Stimulated activated CD4-positive, alpha-beta T cell treated with anti-CD3 and anti-CD28 coated beads, Interleukin-15, amount 100 ng/mL, for 48 hours (primary cell): ENCODE results near the gene ARV1.
"Not testable (repeated sequence)": the region's sequence is repeated elsewhere in the genome, so short reads cannot be mapped to it uniquely, and the experiment has no call there.

Source experiments
- DNase-seq, 2 donors: peaks; one replicate each; pipeline ENCODE4 v3.0.0-alpha.2; 2020; ENCODE audit warnings: low read depth in 2 of 2

The ARV1 gene

DNA sequence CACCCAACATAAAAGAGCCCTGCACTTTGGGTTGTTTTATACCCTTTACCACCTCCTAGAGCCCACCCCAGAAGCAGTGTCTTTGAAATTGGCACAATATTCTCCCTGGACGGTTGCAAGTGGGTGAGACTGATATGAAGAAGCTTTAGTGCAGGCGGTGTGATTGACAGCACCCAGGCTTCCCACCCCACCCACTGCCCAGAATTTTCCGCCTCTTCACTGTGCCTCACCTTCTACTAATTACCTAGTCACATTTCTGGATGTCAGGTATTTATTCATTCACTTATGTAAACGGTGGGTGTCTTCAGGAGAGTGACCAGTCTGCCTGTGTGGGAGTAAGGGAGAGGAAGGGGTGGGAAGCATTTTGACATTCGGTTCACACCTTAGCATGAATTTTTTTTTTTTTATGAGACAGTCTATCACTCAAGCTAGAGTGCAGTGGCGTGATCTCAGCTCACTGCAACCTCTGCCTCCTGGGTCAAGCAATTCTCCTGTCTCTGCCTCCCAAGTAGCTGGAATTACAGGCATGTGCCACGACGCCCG is 62.9 kb downstream of the ARV1 start:
- DNase-seq: no peak

DNA sequence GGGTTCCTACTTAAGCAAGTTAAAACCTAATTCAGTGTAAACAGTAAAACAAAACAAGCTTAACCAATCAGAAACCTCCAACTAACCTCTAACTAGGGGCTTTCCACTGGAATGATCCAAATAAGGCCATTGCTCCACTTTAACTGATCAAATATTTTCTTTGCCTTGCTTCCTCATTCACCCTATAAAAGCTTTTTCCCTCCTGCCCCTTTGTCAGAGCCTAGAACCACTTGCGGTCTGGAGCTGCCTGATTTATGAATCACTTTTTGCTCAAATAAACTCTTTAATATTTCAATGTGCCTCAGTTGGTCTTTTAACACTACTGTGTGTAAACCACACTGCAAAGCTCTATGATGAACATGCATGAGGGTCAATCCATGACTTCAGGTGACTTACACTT is 65.7 kb downstream of the ARV1 start:
- no peak for DNase-seq

DNA sequence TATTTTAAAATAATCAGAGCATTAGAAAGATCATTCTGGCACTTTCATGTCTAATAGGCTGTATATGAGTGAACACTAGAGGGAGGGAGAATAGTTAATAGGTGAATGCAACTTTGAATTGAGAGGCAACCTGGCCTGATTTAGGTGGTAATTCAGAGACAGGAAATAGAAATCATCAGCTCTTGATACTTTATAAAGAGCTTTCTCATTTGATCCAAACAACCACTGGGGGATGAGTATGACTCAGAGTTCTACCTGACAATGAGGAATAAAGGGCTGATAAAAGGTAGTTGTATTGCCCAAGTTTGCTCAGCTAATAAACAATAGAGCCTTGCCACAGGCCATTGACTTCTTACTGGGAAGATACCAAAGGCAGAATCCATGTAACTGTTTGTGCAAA is 66.4 kb downstream of the ARV1 start:
- no peak for DNase-seq

DNA sequence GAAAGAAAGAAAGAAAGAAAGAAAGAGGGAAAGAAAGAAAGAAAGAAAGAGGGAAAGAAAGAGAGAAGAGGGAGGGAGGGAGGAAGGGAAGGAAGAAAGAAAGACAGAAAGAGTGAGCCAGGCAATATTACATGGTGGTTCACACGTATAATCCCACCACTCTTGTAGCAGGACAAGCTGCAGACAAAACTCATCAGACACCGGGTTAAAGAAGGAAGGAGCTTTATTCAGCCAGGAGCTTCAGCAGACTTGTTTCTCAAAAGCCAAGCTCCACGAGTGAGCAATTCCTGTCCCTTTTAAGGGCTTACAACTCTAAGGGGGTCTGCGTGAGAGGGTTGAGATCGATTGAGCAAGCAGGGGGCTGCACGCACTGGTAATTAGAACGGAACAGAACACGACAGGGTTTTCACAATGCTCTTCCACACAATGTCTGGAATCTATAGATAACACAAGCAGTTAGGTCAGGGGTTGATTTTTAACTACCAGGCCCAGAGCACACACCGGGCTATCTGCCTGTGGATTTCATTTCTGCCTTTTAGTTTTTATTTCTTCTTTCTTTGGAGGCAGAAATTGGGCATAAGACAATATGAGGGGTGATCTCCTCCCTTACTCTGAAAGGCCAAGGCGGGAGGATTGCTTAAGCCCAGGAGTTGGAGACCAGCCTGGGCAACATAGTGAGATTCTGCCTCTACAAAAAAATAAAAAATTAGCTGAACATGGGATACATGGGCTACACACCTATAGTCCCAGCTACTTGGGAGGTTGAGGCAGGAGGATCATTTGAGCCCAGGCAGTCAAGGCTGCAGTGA is 67.2 kb downstream of the ARV1 start:
- not testable (repeated sequence) for DNase-seq

DNA sequence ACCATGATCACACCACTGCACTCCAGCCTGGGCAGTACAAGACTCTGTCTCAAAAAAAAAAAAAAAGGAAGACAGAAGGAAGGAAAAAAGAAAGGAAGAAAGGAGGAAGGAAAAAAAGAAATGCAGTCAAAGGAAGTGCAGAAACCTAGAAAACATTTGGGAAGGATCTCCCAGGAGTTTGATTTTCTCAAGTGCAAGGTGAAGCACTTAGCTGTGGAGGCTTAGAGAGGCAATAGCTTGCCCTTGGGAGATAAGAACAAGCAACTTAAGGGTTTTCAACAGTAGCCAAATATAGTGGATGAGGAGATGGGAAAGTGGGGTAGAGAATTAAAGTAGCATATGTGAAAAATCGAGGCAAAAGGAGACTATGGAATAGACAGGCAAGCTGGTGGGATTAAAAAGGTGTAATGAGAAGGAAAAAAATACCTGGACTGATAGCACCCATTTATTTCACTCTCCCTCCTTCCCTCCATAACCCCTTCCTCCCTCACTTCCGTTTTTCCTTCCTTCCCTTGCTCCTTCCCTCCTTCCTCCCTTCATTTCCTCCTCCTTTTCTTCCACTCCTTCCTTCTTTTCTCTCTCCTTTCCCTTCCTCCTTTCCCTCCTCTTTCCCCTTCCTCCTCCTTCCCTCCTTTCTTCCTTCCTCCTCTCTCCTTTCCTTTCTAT is 68.0 kb downstream of the ARV1 start:
- DNase-seq: no peak

DNA sequence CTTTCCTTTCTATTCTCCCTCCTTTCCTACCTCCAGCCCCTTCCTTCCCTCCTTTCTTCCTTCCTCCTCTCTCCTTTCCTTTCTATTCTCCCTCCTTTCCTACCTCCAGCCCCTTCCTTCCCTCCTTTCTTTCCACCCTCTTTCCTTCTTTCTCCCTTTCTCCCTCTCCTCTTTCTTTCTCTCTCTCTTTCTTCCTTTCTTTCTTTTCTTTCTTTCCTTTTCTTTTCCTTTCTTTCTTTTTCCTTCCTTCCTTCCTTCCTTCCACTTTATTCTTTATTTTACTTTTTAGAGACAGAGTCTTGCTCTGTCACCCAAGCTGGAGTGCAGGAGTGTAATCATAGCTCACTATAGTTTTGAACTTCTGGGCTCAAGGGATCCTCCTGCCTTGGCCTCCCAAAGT is 68.6 kb downstream of the ARV1 start:
- DNase-seq: not testable (repeated sequence)

DNA sequence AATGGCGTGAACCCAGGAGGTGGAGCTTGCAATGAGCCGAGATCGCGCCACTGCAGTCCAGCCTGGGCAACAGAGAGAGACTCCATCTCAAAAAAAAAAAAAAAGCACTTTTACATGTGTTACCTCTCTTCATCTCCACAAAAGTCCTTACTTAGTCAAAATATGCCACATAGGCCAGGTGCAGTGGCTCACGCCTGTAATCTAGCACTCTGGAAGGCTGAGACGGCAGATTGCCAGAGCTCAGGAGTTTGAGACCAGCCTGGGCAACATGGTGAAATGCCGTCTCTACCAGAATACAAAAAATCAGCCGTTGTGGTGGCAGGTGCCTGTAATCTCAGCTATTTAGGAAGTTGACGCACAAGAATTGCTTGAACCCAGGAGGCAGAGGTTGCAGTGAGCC is 69.5 kb downstream of the ARV1 start:
- DNase-seq: not testable (repeated sequence)

DNA sequence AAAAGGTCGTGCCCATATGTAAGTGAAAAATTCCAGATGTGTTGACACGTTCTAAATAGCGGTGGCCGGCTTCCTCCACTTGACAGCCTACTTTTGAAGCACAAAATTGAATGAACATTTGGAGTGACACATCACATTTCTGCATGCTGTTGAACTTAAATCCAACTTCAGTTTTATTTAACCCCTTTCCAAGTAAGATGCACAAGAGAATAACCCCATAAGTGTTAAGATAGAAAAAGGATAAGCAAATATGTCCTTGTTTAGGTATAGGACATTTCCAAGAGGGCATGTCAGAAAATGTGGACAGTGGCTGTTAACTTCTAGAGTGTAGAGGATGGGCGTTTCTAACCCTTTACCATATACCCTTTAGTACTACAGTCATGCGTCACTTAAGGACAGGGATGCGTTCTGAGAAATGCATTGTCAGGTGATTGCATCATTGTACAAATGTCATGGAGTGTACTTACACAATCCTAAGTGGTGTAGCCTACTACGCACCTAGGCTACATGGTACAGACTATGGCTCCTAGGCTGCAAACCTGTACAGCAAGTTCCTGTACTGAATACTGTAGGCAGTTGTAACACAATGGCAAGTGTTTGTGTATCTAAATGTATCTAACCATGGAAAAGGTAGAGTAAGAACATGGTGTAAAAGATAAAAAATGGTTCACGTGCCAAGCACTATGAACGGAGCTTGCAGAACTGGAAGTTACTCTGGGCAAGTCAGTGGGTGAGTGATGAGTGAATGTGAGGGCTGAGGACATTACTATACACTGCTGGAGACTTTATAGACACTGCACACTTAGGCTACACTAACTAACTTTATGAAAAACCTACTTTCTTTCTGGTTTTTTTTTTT is 70.5 kb downstream of the ARV1 start:
- DNase-seq: no peak
